HEK293 (cell line): ENCODE measurements around the gene NFKB1.

ENCODE experiments used
- CTCF ChIA-PET: fragments of 350-600 bp; formaldehyde crosslinking; extraction: SDS; loops from one replicate; lab custom pipeline; 2021; ENCODE audit warnings: antibody characterized with exemption; lab: Yijun Ruan, JAX
- POLR2A ChIA-PET: fragments of 300-600 bp; formaldehyde crosslinking; extraction: SDS; loops from one replicate; lab custom pipeline; 2020; ENCODE audit warnings: antibody characterized with exemption, inconsistent platforms; lab: Yijun Ruan, JAX
- H3K27ac ChIP-seq: fragments of 200-500 bp; sonication (Bioruptor generic); 2 replicates; pipeline ENCODE4 v1.5.1; 2014; ENCODE audit warnings: low read depth, low read length, control low read depth, inconsistent platforms; ENCODE audit errors: extremely low read depth
- H3K36me3 ChIP-seq, 2 experiments: fragments of 200-500 bp in 1 of 2; sonication (Bioruptor generic) in 1 of 2; 1 replicate in 1 of 2; 2 replicates in 1 of 2; pipeline ENCODE4 v1.5.1; 2014 to 2017; ENCODE audit warnings: inconsistent platforms in 2 of 2, low read length in 2 of 2; ENCODE audit not compliant: control insufficient read depth in 2 of 2, insufficient read depth in 1 of 2
- H3K4me1 ChIP-seq: fragments of 200-500 bp; sonication (Bioruptor generic); 2 replicates; pipeline ENCODE4 v1.5.1; 2014; ENCODE audit warnings: mild to moderate bottlenecking, low read length, inconsistent platforms; ENCODE audit not compliant: control insufficient read depth, insufficient read depth
- H3K4me3 ChIP-seq: 2 replicates; pipeline ENCODE4 v1.5.1; 2011; ENCODE audit warnings: low read depth, mild to moderate bottlenecking, control low read depth, low read length, moderate library complexity
- H3K9me3 ChIP-seq: fragments of 200-500 bp; sonication (Bioruptor generic); 2 replicates; pipeline ENCODE4 v1.5.1; 2014; ENCODE audit warnings: low read depth, low read length, inconsistent platforms; ENCODE audit not compliant: control insufficient read depth, insufficient read depth
- BCL11A ChIP-seq: fragments of 450-650 bp; formaldehyde crosslinking; IDR thresholded peaks from 2 replicates; pipeline ENCODE4 v1.5.1; 2016; ENCODE audit warnings: low read depth, missing biosample characterization, missing genetic modification characterization
- GLIS2 ChIP-seq: fragments of 450-650 bp; formaldehyde crosslinking; IDR thresholded peaks from 2 replicates; pipeline ENCODE4 v1.5.1; 2016; ENCODE audit warnings: missing biosample characterization, missing genetic modification characterization
- KLF7 ChIP-seq: fragments of 450-650 bp; formaldehyde crosslinking; IDR thresholded peaks from 2 replicates; pipeline ENCODE4 v1.5.1; 2016; ENCODE audit warnings: missing biosample characterization, missing genetic modification characterization, borderline replicate concordance
- MZF1 ChIP-seq: fragments of 450-650 bp; formaldehyde crosslinking; IDR thresholded peaks from 2 replicates; pipeline ENCODE4 v1.5.1; 2017; ENCODE audit warnings: missing biosample characterization, missing genetic modification characterization, borderline replicate concordance
- OSR2 ChIP-seq: fragments of 450-650 bp; formaldehyde crosslinking; IDR thresholded peaks from 2 replicates; pipeline ENCODE4 v1.5.1; 2016; ENCODE audit warnings: missing biosample characterization, missing genetic modification characterization
- PRDM6 ChIP-seq: fragments of 450-650 bp; formaldehyde crosslinking; IDR thresholded peaks from 2 replicates; pipeline ENCODE4 v1.5.1; 2017; ENCODE audit warnings: missing biosample characterization, missing genetic modification characterization
- RBAK ChIP-seq: fragments of 450-650 bp; formaldehyde crosslinking; IDR thresholded peaks from 2 replicates; pipeline ENCODE4 v1.5.1; 2016; ENCODE audit warnings: missing biosample characterization, missing genetic modification characterization
- TCF7L2 ChIP-seq: IDR thresholded peaks from 2 replicates; pipeline ENCODE4 v1.6.1; 2011; ENCODE audit warnings: low read depth, mild to moderate bottlenecking, inconsistent platforms, low read length, moderate library complexity, borderline replicate concordance
- ZBTB48 ChIP-seq: fragments of 450-650 bp; formaldehyde crosslinking; IDR thresholded peaks from 2 replicates; pipeline ENCODE4 v1.5.1; 2016; ENCODE audit warnings: missing biosample characterization, missing genetic modification characterization
- ZFP37 ChIP-seq: fragments of 450-650 bp; formaldehyde crosslinking; IDR thresholded peaks from 2 replicates; pipeline ENCODE4 v1.5.1; 2016; ENCODE audit warnings: missing biosample characterization, missing genetic modification characterization
- ZFP41 ChIP-seq: fragments of 450-650 bp; formaldehyde crosslinking; IDR thresholded peaks from 2 replicates; pipeline ENCODE4 v1.5.1; 2016; ENCODE audit warnings: missing biosample characterization, missing genetic modification characterization, borderline replicate concordance
- ZNF23 ChIP-seq: fragments of 450-650 bp; formaldehyde crosslinking; IDR thresholded peaks from 2 replicates; pipeline ENCODE4 v1.5.1; 2016; ENCODE audit warnings: missing biosample characterization, missing genetic modification characterization, borderline replicate concordance
- ZNF248 ChIP-seq: fragments of 450-650 bp; formaldehyde crosslinking; IDR thresholded peaks from 2 replicates; pipeline ENCODE4 v1.5.1; 2017; ENCODE audit warnings: missing biosample characterization, missing genetic modification characterization
- ZNF341 ChIP-seq: fragments of 450-650 bp; formaldehyde crosslinking; IDR thresholded peaks from 2 replicates; pipeline ENCODE4; 2016; ENCODE audit warnings: low read depth, missing biosample characterization, missing genetic modification characterization
- ZNF362 ChIP-seq: fragments of 450-650 bp; formaldehyde crosslinking; IDR thresholded peaks from 2 replicates; pipeline ENCODE4 v1.5.1; 2016; ENCODE audit warnings: missing biosample characterization, missing genetic modification characterization
- ZNF48 ChIP-seq: fragments of 450-650 bp; formaldehyde crosslinking; IDR thresholded peaks from 2 replicates; pipeline ENCODE4 v1.5.1; 2016; ENCODE audit warnings: missing biosample characterization, missing genetic modification characterization
- ZNF621 ChIP-seq: fragments of 450-650 bp; formaldehyde crosslinking; IDR thresholded peaks from 2 replicates; pipeline ENCODE4 v1.5.1; 2017; ENCODE audit warnings: missing biosample characterization, missing genetic modification characterization
- ZNF623 ChIP-seq: fragments of 450-650 bp; formaldehyde crosslinking; IDR thresholded peaks from 2 replicates; pipeline ENCODE4 v1.5.1; 2016; ENCODE audit warnings: missing biosample characterization, missing genetic modification characterization
- ZNF624 ChIP-seq: fragments of 450-650 bp; formaldehyde crosslinking; IDR thresholded peaks from 2 replicates; pipeline ENCODE4 v1.5.1; 2017; ENCODE audit warnings: missing biosample characterization, missing genetic modification characterization
- ZNF654 ChIP-seq: fragments of 450-650 bp; formaldehyde crosslinking; IDR thresholded peaks from 2 replicates; pipeline ENCODE4 v1.5.1; 2016; ENCODE audit warnings: low read depth, missing biosample characterization, missing genetic modification characterization

The NFKB1 gene

GRCh38 chr4:102502543-102502818 lies 1.3 kb downstream of the NFKB1 start:
- Histone ChIP-seq H3K4me1 (no peaks in the 10 kb centered on the region; the same call in 1 of the 2 replicates), H3K27ac (peak overlapping the region; percentile 94), H3K36me3 (no peaks in the 10 kb centered on the region), H3K4me3 (peak overlapping the region; percentile 71), H3K9me3 (no peaks in the 10 kb centered on the region)
- CTCF ChIA-PET = interaction anchor here (0.9 kb wide), 1 partner anchor 118 kb away, joined by 4 read pairs; no protein-coding TSS in a partner anchor
- TF ChIP-seq ZNF341 = no peak
- no peak for TF ChIP-seq ZNF48 (tag by site-specific recombination)
- no peak for TF ChIP-seq ZBTB48 (tag by site-specific recombination)
- no peak for TF ChIP-seq ZFP41
- TF ChIP-seq ZNF654 (tag by site-specific recombination) = no peak
- TF ChIP-seq BCL11A = no peak
- no peak for TF ChIP-seq ZNF23 (tag by site-specific recombination)
- no peak for TF ChIP-seq ZNF621 (tag by site-specific recombination)
- 0 out of 2 replicates have a peak, but pooled peaks have one; percentile 13 for TF ChIP-seq ZNF362
- no peak for TF ChIP-seq OSR2 (tag by site-specific recombination)
- TF ChIP-seq ZNF623 (tag by site-specific recombination) = no peak
- TF ChIP-seq ZNF248 (tag by site-specific recombination) = no peak
- TF ChIP-seq PRDM6 (tag by site-specific recombination) = peak; percentile 84
- POLR2A ChIA-PET = interaction anchor here (1.8 kb wide), 1 partner anchor 9 kb away, joined by 4 read pairs; no protein-coding TSS in a partner anchor

GRCh38 chr4:102503301-102503746 lies 2.2 kb downstream of the NFKB1 start:
- ChIA-PET POLR2A (no interaction called here), CTCF (interaction anchor here (0.6 kb wide), 1 partner anchor 1171 kb away, joined by 3 read pairs; no protein-coding TSS in a partner anchor)
- H3K4me3 ChIP-seq = no peak overlapping the region; the same call in none of the 2 replicates
- H3K27ac ChIP-seq = peak overlapping the region; percentile 25; the same call in 1 of the 2 replicates
- no peaks in the 10 kb centered on the region for H3K36me3 ChIP-seq
- TF ChIP-seq RBAK (tag by site-specific recombination) = no peak
- no peak for TF ChIP-seq GLIS2 (tag by site-specific recombination)
- no peak for TF ChIP-seq KLF7 (tag by site-specific recombination)
- no peak for TF ChIP-seq ZNF623 (tag by site-specific recombination)
- TF ChIP-seq MZF1 = no peak
- TF ChIP-seq TCF7L2 = 0 out of 2 replicates have a peak, but pooled peaks have one; percentile 67
- no peak for TF ChIP-seq ZFP37 (tag by site-specific recombination)
- no peaks in the 10 kb centered on the region; the same call in 1 of the 2 replicates for H3K4me1 ChIP-seq
- H3K9me3 ChIP-seq = no peaks in the 10 kb centered on the region

GRCh38 chr4:102503831-102504786 lies 3.0 kb downstream of the NFKB1 start:
- Histone ChIP-seq H3K4me3 (peak overlapping the region; percentile 6), H3K4me1 (no peaks in the 10 kb centered on the region; the same call in 1 of the 2 replicates), H3K36me3 (no peaks in the 10 kb centered on the region), H3K27ac (no peak overlapping the region), H3K9me3 (no peaks in the 10 kb centered on the region)
- TF ChIP-seq ZNF624 (no peak), OSR2 (tag by site-specific recombination) (peak; percentile 10; the same call in 1 of the 2 replicates)
- POLR2A ChIA-PET = no interaction called here
- CTCF ChIA-PET = no interaction called here
